HepG2 (cell line): ENCODE results near the gene CAVIN2. TPM values are rescaled to one million over a fixed set of nuclear protein-coding genes. Genes with fewer than 3 reads are reported as not detected.

Experiments used
- ATAC-seq: fragments of 200-7000 bp; cut with Tn5 transposase; 3 replicates; pipeline ENCODE4 v1.9.1; 2020; ENCODE audit warnings: mild to moderate bottlenecking, moderate library complexity
- BruUV-seq: library from RNA; stranded (reverse); fragments of 400-500 nt; replicated peaks from 2 replicates; lab custom pipeline; 2021; lab: Mats Ljungman, UMichigan
- CTCF ChIA-PET: fragments of 300-600 bp; formaldehyde crosslinking; extraction: SDS; loops from one replicate; lab custom pipeline; 2021; ENCODE audit warnings: low total read pairs, inconsistent platforms, low intra/inter-chr PET ratio; lab: Yijun Ruan, JAX
- POLR2A ChIA-PET: fragments of 350-600 bp; sonication (Branson Sonifier 250); formaldehyde crosslinking; loops from one replicate; lab custom pipeline; 2020; ENCODE audit warnings: antibody characterized with exemption, inconsistent platforms; lab: Yijun Ruan, JAX
- DNase-seq: peaks from one replicate; pipeline ENCODE4 v3.0.0-alpha.2; 2015; ENCODE audit warnings: low spot score
- FAIRE-seq: peaks from 3 replicates; lab custom pipeline; 2011; peaks lifted over from hg19 to GRCh38; lab: Jason Lieb, UNC
- H2AFZ ChIP-seq: one replicate; pipeline ENCODE4 v1.6.1; 2011; ENCODE audit warnings: low read length, inconsistent platforms
- H3K27ac ChIP-seq: fragments of 300-600 bp; 3 replicates; pipeline ENCODE4 v1.8.0; 2011; ENCODE audit warnings: mixed run types, mild to moderate bottlenecking, mixed read lengths, low read length, inconsistent platforms; ENCODE audit not compliant: insufficient read depth; ENCODE audit errors: extremely low read length
- H3K27me3 ChIP-seq, 2 experiments: fragments of 200-600 bp in 1 of 2; 2 replicates in 1 of 2; 3 replicates in 1 of 2; pipeline versions ENCODE4 v1.6.0 to v1.8.0; 2011; ENCODE audit warnings: low read length in 2 of 2, mild to moderate bottlenecking in 2 of 2, moderate library complexity in 2 of 2, inconsistent platforms in 1 of 2; ENCODE audit not compliant: insufficient read depth in 2 of 2, control insufficient read depth in 1 of 2
- H3K36me3 ChIP-seq, 2 experiments: fragments of 200-600 bp in 1 of 2; replicated peaks in 1 of 2; 2 replicates in 1 of 2; 3 replicates in 1 of 2; pipeline versions ENCODE4 v1.5.1 to v1.8.0; 2011; ENCODE audit warnings: low read length in 2 of 2, inconsistent platforms in 1 of 2; ENCODE audit not compliant: insufficient read depth in 2 of 2, control insufficient read depth in 1 of 2
- H3K4me1 ChIP-seq: 2 replicates; pipeline ENCODE4 v1.5.1; 2012; ENCODE audit warnings: low read length, inconsistent platforms; ENCODE audit not compliant: insufficient read depth
- H3K4me2 ChIP-seq: 2 replicates; pipeline ENCODE4 v1.6.0; 2011; ENCODE audit warnings: low read depth, low read length, inconsistent platforms
- H3K4me3 ChIP-seq, 3 experiments: fragments of 200-600 bp in 1 of 3; sonication (generic), shearing (Covaris generic) in 1 of 3; replicated peaks in 1 of 3; 2 replicates each; pipeline ENCODE4 v1.5.1; 2011 to 2016; ENCODE audit warnings: low read length in 3 of 3, inconsistent platforms in 2 of 3, low read depth in 2 of 3, mild to moderate bottlenecking in 2 of 3, control low read depth in 1 of 3, mixed read lengths in 1 of 3; ENCODE audit not compliant: insufficient read depth in 1 of 3
- H3K79me2 ChIP-seq: one replicate; pipeline ENCODE4 v1.6.1; 2011; ENCODE audit warnings: low read length, inconsistent platforms; ENCODE audit not compliant: insufficient read depth
- H3K9ac ChIP-seq: 2 replicates; pipeline ENCODE4 v1.6.0; 2011; ENCODE audit warnings: mild to moderate bottlenecking, low read depth, low read length, inconsistent platforms; ENCODE audit not compliant: insufficient read depth
- H3K9me3 ChIP-seq: 2 replicates; pipeline ENCODE4 v1.5.1; 2012; ENCODE audit warnings: mild to moderate bottlenecking, low read length
- H4K20me1 ChIP-seq: 2 replicates; pipeline ENCODE4 v1.6.0; 2011; ENCODE audit warnings: inconsistent platforms, mild to moderate bottlenecking, low read length, moderate library complexity; ENCODE audit not compliant: insufficient read depth
- ATAD3A ChIP-seq: sonication (generic); formaldehyde crosslinking; IDR thresholded peaks from 2 replicates; pipeline ENCODE4 v1.4.0; 2020; ENCODE audit warnings: missing genetic modification reagents
- ATF7-NPFF ChIP-seq: sonication (generic); formaldehyde crosslinking; IDR thresholded peaks from 2 replicates; pipeline ENCODE4 v1.8.1; 2023; ENCODE audit warnings: mild to moderate bottlenecking, low read depth, missing genetic modification reagents, moderate library complexity
- CENPT ChIP-seq: sonication (generic); formaldehyde crosslinking; IDR thresholded peaks from 2 replicates; pipeline ENCODE4 v1.8.0; 2022; ENCODE audit warnings: low read depth, mild to moderate bottlenecking, moderate library complexity, missing genetic modification reagents
- DMAP1 ChIP-seq: IDR thresholded peaks from 2 replicates; pipeline ENCODE4 v1.6.1; 2016
- HOXA7 ChIP-seq: sonication (generic); formaldehyde crosslinking; IDR thresholded peaks from 2 replicates; pipeline ENCODE4 v1.8.1; 2022; ENCODE audit warnings: mild to moderate bottlenecking, missing genetic modification reagents, moderate library complexity
- ISX ChIP-seq: sonication (generic); formaldehyde crosslinking; conservative IDR thresholded peaks from 2 replicates; pipeline ENCODE4 v1.5.0; 2020; ENCODE audit warnings: missing genetic modification reagents
- JUNB ChIP-seq: sonication (generic); formaldehyde crosslinking; IDR thresholded peaks from 2 replicates; pipeline ENCODE4 v1.8.0; 2022; ENCODE audit warnings: missing genetic modification reagents, mild to moderate bottlenecking, borderline replicate concordance
- SP2 ChIP-seq: sonication (generic); formaldehyde crosslinking; IDR thresholded peaks from 2 replicates; pipeline ENCODE4 v1.5.1; 2020; ENCODE audit warnings: mild to moderate bottlenecking, missing genetic modification reagents
- SRSF4 ChIP-seq: fragments of 200-400 bp; formaldehyde crosslinking; IDR thresholded peaks from one replicate; pipeline ENCODE4 v1.6.1; 2018; ENCODE audit warnings: mild to moderate bottlenecking, low read depth, low read length, moderate library complexity; ENCODE audit not compliant: poor library complexity, severe bottlenecking
- TSC22D2 ChIP-seq: sonication (generic); formaldehyde crosslinking; IDR thresholded peaks from 2 replicates; pipeline ENCODE4 v1.5.1; 2020; ENCODE audit warnings: missing genetic modification reagents, mild to moderate bottlenecking, borderline replicate concordance
- ZBTB34 ChIP-seq: sonication (generic); formaldehyde crosslinking; IDR thresholded peaks from 2 replicates; pipeline ENCODE4 v1.8.0; 2022; ENCODE audit warnings: mild to moderate bottlenecking, missing genetic modification reagents
- ZFP36L1 ChIP-seq: sonication (generic); formaldehyde crosslinking; IDR thresholded peaks from 2 replicates; pipeline ENCODE4 v1.8.0; 2022; ENCODE audit warnings: mild to moderate bottlenecking, missing genetic modification reagents, moderate library complexity
- ZKSCAN1 ChIP-seq: fragments of 150-350 bp; IDR thresholded peaks from 2 replicates; pipeline ENCODE4 v1.6.1; 2014; ENCODE audit warnings: low read length
- ZMAT5 ChIP-seq: sonication (generic); formaldehyde crosslinking; IDR thresholded peaks from 2 replicates; pipeline ENCODE4 v1.5.0; 2020; ENCODE audit warnings: mild to moderate bottlenecking, low read depth, missing genetic modification reagents, borderline replicate concordance
- ZNF282 ChIP-seq: fragments of 450-650 bp; IDR thresholded peaks from 2 replicates; pipeline ENCODE4 v1.6.1; 2018; ENCODE audit not compliant: partially characterized antibody
- ZNF432 ChIP-seq: sonication (generic); formaldehyde crosslinking; IDR thresholded peaks from 2 replicates; pipeline ENCODE4 v1.5.0; 2020; ENCODE audit warnings: missing genetic modification reagents, mild to moderate bottlenecking, borderline replicate concordance
- ZNF446 ChIP-seq: sonication (generic); formaldehyde crosslinking; IDR thresholded peaks from 2 replicates; pipeline ENCODE4 v1.5.0; 2020; ENCODE audit warnings: mild to moderate bottlenecking, missing genetic modification reagents
- ZNF484 ChIP-seq: sonication (generic); formaldehyde crosslinking; IDR thresholded peaks from 2 replicates; pipeline ENCODE4 v1.5.1; 2020; ENCODE audit warnings: mild to moderate bottlenecking, low read depth, missing genetic modification reagents, borderline replicate concordance
- ZNF710 ChIP-seq: sonication (generic); formaldehyde crosslinking; IDR thresholded peaks from 2 replicates; pipeline ENCODE4 v1.5.0; 2020; ENCODE audit warnings: mild to moderate bottlenecking, missing genetic modification reagents, borderline replicate concordance
- ZNF788 ChIP-seq: sonication (generic); formaldehyde crosslinking; IDR thresholded peaks from 2 replicates; pipeline ENCODE4 v1.5.0; 2020; ENCODE audit warnings: mild to moderate bottlenecking, missing genetic modification reagents, borderline replicate concordance
- WGBS: methylation state at CpG from one replicate; pipeline ENCODE4 v1.1.6; 2017; ENCODE audit warnings: low lambda C conversion rate; 5-methylcytosine and 5-hydroxymethylcytosine counted together
- in situ Hi-C: cut with HindIII; loops from 2 replicates; pipeline ENCODE4 v1.10.0; 2017; ENCODE audit warnings: low pct_unique_long_range_greater_than_20kb; ENCODE audit not compliant: extremely low pct_ligation_motif_present
- intact Hi-C: fragments of 100-400 bp; cut with micrococcal nuclease; formaldehyde crosslinking; loops from one replicate; pipeline ENCODE4 v1.10.0; 2022; ENCODE audit not compliant: unreplicated experiment
- polyA plus RNA-seq, 8 experiments: library from polyadenylated mRNA; depleted of rRNA in 3 of 8; stranded (reverse) in 7 of 8; unstranded in 1 of 8; fragments of >200 nt; fragmentation: Illumina TruSeq in 4 of 8; extraction: Trizol in 4 of 8; gene quantifications; 2 replicates each; pipeline versions ENCODE4 v1.2.1 to v1.2.3, GENCODE V29; 2011 to 2016; ENCODE audit warnings: low read depth in 4 of 8, missing spikeins in 1 of 8, mixed read lengths in 1 of 8; ENCODE audit not compliant: insufficient read depth in 1 of 8
- total RNA-seq, 5 experiments: library from RNA; depleted of rRNA; stranded (reverse); fragments of >200 nt; fragmentation: Illumina TruSeq; extraction: Trizol; gene quantifications; 2 replicates each; pipeline ENCODE4 v1.2.3, GENCODE V29; 2016; ENCODE audit warnings: low read depth in 1 of 5

The CAVIN2 gene
- total and polyA plus RNA-seq, 2 of the 13 experiments (the other 11 are each of a cell fraction or from before 2014, with no cell fraction given): 7.6 to 38.8 TPM

GRCh38 chr2:191789796-191790195 lies 57.1 kb downstream of the CAVIN2 start (continued):
- TF ChIP-seq ZBTB34: no peak
- TF ChIP-seq ZNF710 (CRISPR knock-in tag): no peak
- no peak for TF ChIP-seq ZNF282
- no peak for TF ChIP-seq ZMAT5 (CRISPR knock-in tag)
- TF ChIP-seq SRSF4: no peak
- TF ChIP-seq SP2: no peak

- Histone ChIP-seq H3K79me2 (no peaks in the 10 kb centered on the region), H3K36me3 (no peaks in the 10 kb centered on the region), H3K9ac (no peak overlapping the region), H3K27me3 (no peaks in the 10 kb centered on the region; a peak in 1 of 5 replicates), H4K20me1 (no peaks in the 10 kb centered on the region), H3K4me2 (no peak overlapping the region), H3K9me3 (no peaks in the 10 kb centered on the region), H2AFZ (no peak overlapping the region), H3K4me3 (no peak overlapping the region), H3K4me1 (no peaks in the 10 kb centered on the region), H3K27ac (no peak overlapping the region)
- BruUV-seq: no TSS peak
- CTCF ChIA-PET: no interaction called here
- POLR2A ChIA-PET: no interaction called here
- TF ChIP-seq ISX (CRISPR knock-in tag) (no peak), ZNF432 (CRISPR knock-in tag) (no peak), ATAD3A (no peak), HOXA7 (CRISPR knock-in tag) (no peak), ZFP36L1 (CRISPR knock-in tag) (no peak), JUNB (no peak), CENPT (CRISPR knock-in tag) (no peak), ZNF446 (CRISPR knock-in tag) (no peak), ATF7-NPFF (CRISPR knock-in tag) (no peak), ZNF484 (CRISPR knock-in tag) (no peak), DMAP1 (CRISPR knock-in tag) (no peak), TSC22D2 (CRISPR knock-in tag) (no peak), ZNF788 (CRISPR knock-in tag) (no peak), ZKSCAN1 (no peak)
- 0% methylated on average over 1 of the region's 1 CpG for WGBS
- intact Hi-C loops: no loop called here
- DNase-seq (no peak), FAIRE-seq (no peak), ATAC-seq (no peak)
- in situ Hi-C loops: no loop called here
Measured at GRCh38 chr2:191786694-191787093, 60.2 kb downstream of the CAVIN2 start.
